Lung (tissue), 12 donors: ENCODE data around the gene MED13L. TPM values are rescaled to one million over a fixed set of nuclear protein-coding genes. Genes with fewer than 3 reads are reported as not detected.

Experiments
- ATAC-seq: fragments of 200-7000 bp; cut with Tn5 transposase; one replicate; pipeline ENCODE4 v1.9.1; 2020; ENCODE audit warnings: moderate number of reproducible peaks; ENCODE audit not compliant: insufficient read depth, low FRiP score
- DNase-seq, 3 donors: peaks; one replicate each; pipeline ENCODE4 v3.0.0-alpha.2; 2013 to 2017
- H3K27ac ChIP-seq, 2 donors: one replicate each; pipeline ENCODE4 v1.5.1; 2013; ENCODE audit warnings: mild to moderate bottlenecking in 2 of 2, moderate library complexity in 2 of 2, control low read depth in 1 of 2, inconsistent platforms in 1 of 2, low read depth in 1 of 2, low read length in 1 of 2
- H3K27me3 ChIP-seq, 3 donors: one replicate each; pipeline ENCODE4 v1.5.1; 2013; ENCODE audit warnings: low read length in 2 of 3; ENCODE audit not compliant: control insufficient read depth in 3 of 3, insufficient read depth in 3 of 3
- H3K36me3 ChIP-seq, 4 donors: one replicate each; pipeline ENCODE4 v1.5.1; 2013; ENCODE audit warnings: low read length in 4 of 4, mild to moderate bottlenecking in 1 of 4, moderate library complexity in 1 of 4; ENCODE audit not compliant: control insufficient read depth in 4 of 4, insufficient read depth in 4 of 4
- H3K4me1 ChIP-seq, 5 donors: one replicate each; pipeline ENCODE4 v1.5.1; 2013; ENCODE audit warnings: low read length in 5 of 5, mild to moderate bottlenecking in 2 of 5, moderate library complexity in 1 of 5; ENCODE audit not compliant: control insufficient read depth in 5 of 5, insufficient read depth in 5 of 5
- H3K4me3 ChIP-seq: one replicate; pipeline ENCODE4 v1.5.1; 2013; ENCODE audit warnings: mild to moderate bottlenecking, control low read depth, moderate library complexity
- H3K9ac ChIP-seq, 2 donors: one replicate each; pipeline ENCODE4 v1.5.1; 2013; ENCODE audit warnings: low read length in 2 of 2, control low read depth in 1 of 2; ENCODE audit not compliant: insufficient read depth in 1 of 2
- H3K9me3 ChIP-seq, 4 donors: one replicate each; pipeline ENCODE4 v1.5.1; 2013; ENCODE audit warnings: low read length in 3 of 4, mild to moderate bottlenecking in 1 of 4, moderate library complexity in 1 of 4; ENCODE audit not compliant: control insufficient read depth in 4 of 4, insufficient read depth in 3 of 4
- CTCF ChIP-seq: IDR thresholded peaks from 2 replicates; pipeline ENCODE4 v1.5.1; 2012; ENCODE audit warnings: mild to moderate bottlenecking; ENCODE audit errors: control extremely low read depth, extremely low read depth
- WGBS, 2 donors: extraction: QIAGEN DNeasy Blood & Tissue Kit; methylation state at CpG; one replicate each; pipeline ENCODE4 v1.1.7; 2013; 5-methylcytosine and 5-hydroxymethylcytosine counted together
- polyA plus RNA-seq, 2 donors: library from polyadenylated mRNA; stranded (reverse); fragments of 200-250 nt; gene quantifications; one replicate each; pipeline ENCODE4 v1.2.1, GENCODE V29; 2013
- total RNA-seq, 2 donors: library from RNA; depleted of rRNA in 1 of 2; stranded (reverse); fragments of >200 nt in 1 of 2; gene quantifications; one replicate each; pipeline ENCODE4 v1.2.1, GENCODE V29; 2014 to 2021
- donor health status: control.
- donor health status: control.
- donor health status: Bipolar disorder and iron deficiency.
- donor health status: healthy.
- donor health status: DM: yes; HTN: yes; CAD: no.

MED13L gene
- total and polyA plus RNA-seq, 4 donors = 18.2 to 329 (median 71.4) TPM

GRCh38 chr12:116233669-116234068 lies 43.8 kb downstream of the MED13L start:
- H3K4me1 ChIP-seq = peaks cover 3 to 20% (median 9%) of the 10 kb centered on the region in 5 donors
- H3K4me3 ChIP-seq = no peak overlapping the region
- no peaks in the 10 kb centered on the region for H3K27me3 ChIP-seq
- H3K27ac ChIP-seq = no peak overlapping the region
- no peak overlapping the region for H3K9ac ChIP-seq
- WGBS, 2 donors = 77 to 87% methylated on average over 3 of the region's 3 CpGs
- no peaks in the 10 kb centered on the region for H3K9me3 ChIP-seq
- DNase-seq = no peak
- peaks cover 0 to 2% (median 0%) of the 10 kb centered on the region in 4 donors for H3K36me3 ChIP-seq
- ATAC-seq = no peak
- no peak for TF ChIP-seq CTCF

- Histone ChIP-seq H3K4me1 (peaks cover 1 to 11% (median 4%) of the 10 kb centered on the region in 5 donors), H3K4me3 (no peak overlapping the region), H3K27me3 (no peaks in the 10 kb centered on the region), H3K27ac (no peak overlapping the region), H3K36me3 (peaks cover 0 to 5% (median 0%) of the 10 kb centered on the region in 4 donors), H3K9me3 (no peaks in the 10 kb centered on the region), H3K9ac (no peak overlapping the region)
- 80 to 81% methylated on average over 3 of the region's 3 CpGs for whole genome bisulfite sequencing, 2 donors
- peak in 2 of 3 donors; percentile 52 to 58 for DNase-seq
- TF ChIP-seq CTCF = no peak
- no peak for ATAC-seq
These were observed 49.7 kb downstream of the MED13L start for GRCh38 chr12:116227811-116228210.

- H3K9me3 ChIP-seq = no peaks in the 10 kb centered on the region
- no peak overlapping the region for H3K4me3 ChIP-seq
- H3K27ac ChIP-seq = no peak overlapping the region
- H3K27me3 ChIP-seq = no peaks in the 10 kb centered on the region
- peaks cover 0 to 2% (median 0%) of the 10 kb centered on the region in 4 donors for H3K36me3 ChIP-seq
- H3K9ac ChIP-seq = no peak overlapping the region
- ATAC-seq = no peak
- no peak for TF ChIP-seq CTCF
- WGBS, 2 donors = 90 to 96% methylated on average over 2 of the region's 2 CpGs
- peaks cover 1 to 18% (median 7%) of the 10 kb centered on the region in 5 donors for H3K4me1 ChIP-seq
- DNase-seq = no peak
These were observed 51.5 kb downstream of the MED13L start for GRCh38 chr12:116226026-116226425.

- Histone ChIP-seq H3K27ac (peak overlapping the region in 1 of 2 donors; percentile 53), H3K36me3 (peaks cover 0 to 2% (median 1%) of the 10 kb centered on the region in 4 donors), H3K4me3 (no peak overlapping the region), H3K9ac (no peak overlapping the region), H3K4me1 (peaks cover 0 to 15% (median 10%) of the 10 kb centered on the region in 5 donors), H3K27me3 (no peaks in the 10 kb centered on the region), H3K9me3 (no peaks in the 10 kb centered on the region)
- no peak for TF ChIP-seq CTCF
- DNase-seq (peak; percentile 85 to 96 (median 95)), ATAC-seq (peak; percentile 65)
- WGBS, 2 donors = 60 to 76% methylated on average over 4 of the region's 4 CpGs
These were observed 55.1 kb downstream of the MED13L start for GRCh38 chr12:116222358-116222757.
